ENCODE results near the gene SHISA7. TPM values are rescaled to one million over a fixed set of nuclear protein-coding genes. Genes with fewer than 3 reads are reported as not detected.

The SHISA7 gene
- total RNA-seq, 1 donor from 2014 or later, result 3.2 TPM

DNA sequence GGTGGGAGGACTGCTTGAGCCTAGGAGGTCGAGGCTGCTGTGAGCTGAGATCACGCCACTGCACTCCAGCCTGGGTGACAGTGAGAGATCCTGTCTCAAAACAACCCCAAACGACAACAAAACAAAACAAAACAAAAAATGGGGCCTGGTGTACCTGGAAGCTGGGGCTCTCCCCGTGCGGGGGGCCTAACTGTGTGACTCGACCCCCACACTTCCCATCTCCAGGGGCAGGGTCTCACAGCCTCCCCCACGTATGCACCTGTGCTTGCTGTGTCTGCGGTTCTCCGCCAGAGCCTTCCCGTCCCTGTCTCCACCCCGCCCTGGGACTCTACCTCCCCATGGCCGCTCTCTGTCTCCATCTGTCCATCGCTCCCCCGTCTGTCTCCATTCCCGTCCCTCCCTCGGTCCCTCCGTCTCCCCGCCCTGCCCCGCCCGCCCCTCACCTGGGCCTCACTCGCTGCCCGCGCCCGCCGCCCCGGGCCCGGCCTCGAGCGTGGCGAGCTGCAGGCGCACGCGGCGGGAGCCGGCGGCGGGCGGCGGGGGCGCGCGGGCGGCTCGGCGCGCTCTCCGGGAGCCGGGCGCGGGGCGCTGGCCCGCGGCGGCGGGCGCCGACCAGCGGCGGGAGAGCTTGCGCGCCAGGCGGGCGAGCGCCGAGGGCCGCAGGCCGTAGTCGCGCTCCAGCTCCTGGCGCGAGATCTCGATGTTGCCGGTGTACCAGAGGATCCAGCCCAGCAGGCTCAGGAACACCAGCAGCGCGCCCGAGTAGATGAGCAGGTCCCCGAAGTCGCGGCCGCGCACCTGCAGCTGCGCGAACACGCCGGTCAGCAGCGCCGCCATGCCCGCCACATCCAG is 59.6 kb downstream of the SHISA7 start:
- Mint-ChIP-seq H3K9me3 (ENCODE audit: unreplicated experiment) (peaks cover 28% of the 10 kb centered on the region), H3K4me1 (ENCODE audit: low read depth, unreplicated experiment) (peaks cover 17% of the 10 kb centered on the region), H3K4me3 (ENCODE audit: unreplicated experiment) (peak overlapping the region; percentile 74), H3K27ac (ENCODE audit: unreplicated experiment) (peak overlapping the region; percentile 92), H3K36me3 (ENCODE audit: unreplicated experiment) (no peaks in the 10 kb centered on the region), H3K27me3 (ENCODE audit: unreplicated experiment) (peaks cover 23% of the 10 kb centered on the region)
- TF ChIP-seq CTCF (IDR thresholded peaks at IDR 0.05; ENCODE audit: partially characterized antibody, unreplicated experiment), result no peak
- peak; percentile 72 for DNase-seq

DNA sequence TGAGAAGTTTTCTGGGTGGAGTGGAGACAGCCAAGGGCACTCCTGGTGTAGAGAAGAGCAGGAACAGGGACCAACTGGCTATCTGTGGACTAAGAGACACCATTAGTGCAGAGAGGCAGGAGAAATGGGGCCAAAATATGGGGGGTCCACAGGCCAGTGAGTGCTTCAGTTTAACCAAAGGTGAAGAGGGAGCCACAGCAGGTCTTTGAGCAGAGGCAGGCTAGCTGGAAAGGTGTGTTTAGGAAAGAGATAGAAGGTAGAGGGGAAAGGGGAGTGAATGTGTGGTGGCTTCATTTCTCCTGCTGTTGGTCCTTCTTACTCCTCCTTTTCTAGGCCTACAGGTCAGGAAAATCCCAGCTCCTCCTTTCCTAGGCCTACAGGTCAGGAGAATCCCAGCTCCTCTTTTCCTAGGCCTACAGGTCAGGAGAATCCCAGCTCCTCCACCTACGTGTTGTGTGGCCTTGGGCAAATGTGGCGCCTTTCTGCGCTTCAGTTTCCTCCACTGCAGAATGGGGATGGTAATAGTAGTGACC is 60.5 kb downstream of the SHISA7 start:
- Mint-ChIP-seq H3K4me3 (ENCODE audit: unreplicated experiment) (peak overlapping the region; percentile 74), H3K36me3 (ENCODE audit: unreplicated experiment) (no peaks in the 10 kb centered on the region), H3K27me3 (ENCODE audit: unreplicated experiment) (peaks cover 25% of the 10 kb centered on the region), H3K4me1 (ENCODE audit: low read depth, unreplicated experiment) (peaks cover 16% of the 10 kb centered on the region), H3K27ac (ENCODE audit: unreplicated experiment) (peak overlapping the region; percentile 92), H3K9me3 (ENCODE audit: unreplicated experiment) (peaks cover 28% of the 10 kb centered on the region)
- no peak for DNase-seq
- no peak for TF ChIP-seq CTCF (IDR thresholded peaks at IDR 0.05; ENCODE audit: partially characterized antibody, unreplicated experiment)

GRCh38 chr19:55382013-55382412 is 61.1 kb downstream of the SHISA7 start:
- Mint-ChIP-seq H3K9me3 (ENCODE audit: unreplicated experiment) (peaks cover 27% of the 10 kb centered on the region), H3K36me3 (ENCODE audit: unreplicated experiment) (no peaks in the 10 kb centered on the region), H3K4me1 (ENCODE audit: low read depth, unreplicated experiment) (peaks cover 12% of the 10 kb centered on the region), H3K27ac (ENCODE audit: unreplicated experiment) (peak overlapping the region; percentile 49), H3K4me3 (ENCODE audit: unreplicated experiment) (peak overlapping the region; percentile 47), H3K27me3 (ENCODE audit: unreplicated experiment) (peaks cover 25% of the 10 kb centered on the region)
- TF ChIP-seq CTCF (IDR thresholded peaks at IDR 0.05; ENCODE audit: partially characterized antibody, unreplicated experiment), result no peak
- DNase-seq, result no peak

DNA sequence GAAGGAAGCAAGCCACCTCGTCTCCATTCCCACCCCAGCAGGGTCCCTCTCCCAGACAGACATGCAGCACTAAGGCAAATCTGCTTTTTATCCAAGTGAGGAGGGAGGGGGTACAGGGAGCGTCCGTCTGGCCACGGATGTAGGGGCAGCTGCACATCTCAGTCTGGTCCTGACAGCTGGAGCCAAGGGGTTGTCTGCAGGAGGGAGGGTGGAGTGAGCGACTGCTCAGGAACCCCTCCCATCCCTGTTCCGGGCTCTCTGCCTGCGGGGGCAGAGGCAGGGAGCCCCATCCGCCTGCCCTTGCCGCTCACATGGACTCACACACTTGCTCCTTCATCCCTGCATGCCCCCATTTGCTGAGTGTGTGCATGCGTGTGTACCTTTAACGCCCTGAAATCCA is 63.9 kb downstream of the SHISA7 start:
- Mint-ChIP-seq H3K9me3 (ENCODE audit: unreplicated experiment) (peaks cover 18% of the 10 kb centered on the region), H3K4me1 (ENCODE audit: low read depth, unreplicated experiment) (peaks cover 11% of the 10 kb centered on the region), H3K27me3 (ENCODE audit: unreplicated experiment) (peaks cover 19% of the 10 kb centered on the region), H3K27ac (ENCODE audit: unreplicated experiment) (peak overlapping the region; percentile 98), H3K36me3 (ENCODE audit: unreplicated experiment) (no peaks in the 10 kb centered on the region), H3K4me3 (ENCODE audit: unreplicated experiment) (peak overlapping the region; percentile 72)
- TF ChIP-seq CTCF (IDR thresholded peaks at IDR 0.05; ENCODE audit: partially characterized antibody, unreplicated experiment), result no peak
- DNase-seq, result peak; percentile 71

Other genes with a start within 250 kb of the SHISA7 start
- gene PTPRH, start 233.8 kb downstream of the SHISA7 start, total RNA-seq (ENCODE audit: unreplicated experiment), result 7.4 TPM
- gene TMEM86B, start 214.5 kb downstream of the SHISA7 start, total RNA-seq (ENCODE audit: unreplicated experiment), result 7.6 TPM
- gene PPP6R1, start 184.3 kb downstream of the SHISA7 start, total RNA-seq (ENCODE audit: unreplicated experiment), result 82.3 TPM
- 41.5 TPM for gene HSPBP1, start 163.2 kb downstream of the SHISA7 start, total RNA-seq (ENCODE audit: unreplicated experiment)
- gene BRSK1, start 159.3 kb downstream of the SHISA7 start, total RNA-seq (ENCODE audit: unreplicated experiment), result 223 TPM
- gene TMEM150B, start 118.0 kb downstream of the SHISA7 start, total RNA-seq (ENCODE audit: unreplicated experiment), result not detected
- gene KMT5C, start 103.4 kb downstream of the SHISA7 start, total RNA-seq (ENCODE audit: unreplicated experiment), result 105 TPM
- 2.8 TPM for gene COX6B2, start 88.6 kb downstream of the SHISA7 start, total RNA-seq (ENCODE audit: unreplicated experiment)
- gene GARIN5B, start 80.0 kb downstream of the SHISA7 start, total RNA-seq (ENCODE audit: unreplicated experiment), result 0.17 TPM
- gene IL11, start 72.8 kb downstream of the SHISA7 start, total RNA-seq (ENCODE audit: unreplicated experiment), result 18.1 TPM
- 3.7 TPM for gene TMEM190, start 66.5 kb downstream of the SHISA7 start, total RNA-seq (ENCODE audit: unreplicated experiment)
- 1.3 TPM for gene TMEM238, start 59.0 kb downstream of the SHISA7 start, total RNA-seq (ENCODE audit: unreplicated experiment)
- gene RPL28, start 57.4 kb downstream of the SHISA7 start, total RNA-seq (ENCODE audit: unreplicated experiment), result 1,087 TPM
- 235 TPM for gene UBE2S, start 35.5 kb downstream of the SHISA7 start, total RNA-seq (ENCODE audit: unreplicated experiment)
- gene ISOC2, start 18.3 kb upstream of the SHISA7 start, total RNA-seq (ENCODE audit: unreplicated experiment), result 24.9 TPM
- not detected for gene C19orf85, start 21.5 kb upstream of the SHISA7 start, total RNA-seq (ENCODE audit: unreplicated experiment)
- 13.7 TPM for gene ZNF628, start 33.3 kb upstream of the SHISA7 start, total RNA-seq (ENCODE audit: unreplicated experiment)
- gene NAT14, start 41.9 kb upstream of the SHISA7 start, total RNA-seq (ENCODE audit: unreplicated experiment), result 125 TPM
- 7.6 TPM for gene SSC5D, start 45.1 kb upstream of the SHISA7 start, total RNA-seq (ENCODE audit: unreplicated experiment)
- 0.42 TPM for gene SBK2, start 93.8 kb upstream of the SHISA7 start, total RNA-seq (ENCODE audit: unreplicated experiment)
- not detected for gene SBK3, start 102.2 kb upstream of the SHISA7 start, total RNA-seq (ENCODE audit: unreplicated experiment)
- gene ZNF579, start 137.5 kb upstream of the SHISA7 start, total RNA-seq (ENCODE audit: unreplicated experiment), result 48.9 TPM
- 26.0 TPM for gene FIZ1, start 156.2 kb upstream of the SHISA7 start, total RNA-seq (ENCODE audit: unreplicated experiment)
- 6.7 TPM for gene ZNF524, start 157.0 kb upstream of the SHISA7 start, total RNA-seq (ENCODE audit: unreplicated experiment)
- 14.6 TPM for gene ZNF865, start 162.3 kb upstream of the SHISA7 start, total RNA-seq (ENCODE audit: unreplicated experiment)
- 8.4 TPM for gene ZNF784, start 181.3 kb upstream of the SHISA7 start, total RNA-seq (ENCODE audit: unreplicated experiment)
- gene ZNF580, start 197.7 kb upstream of the SHISA7 start, total RNA-seq (ENCODE audit: unreplicated experiment), result 43.6 TPM
- 31.0 TPM for gene ZNF581, start 200.3 kb upstream of the SHISA7 start, total RNA-seq (ENCODE audit: unreplicated experiment)
- 32.1 TPM for gene CCDC106, start 204.9 kb upstream of the SHISA7 start, total RNA-seq (ENCODE audit: unreplicated experiment)
- 216 TPM for gene U2AF2, start 211.7 kb upstream of the SHISA7 start, total RNA-seq (ENCODE audit: unreplicated experiment)
- gene EPN1, start 231.9 kb upstream of the SHISA7 start, total RNA-seq (ENCODE audit: unreplicated experiment), result 150 TPM

Data from glutamatergic neuron (in vitro differentiated cells).